GM23338 (cell line): ENCODE measurements around the gene MAPK8. TPM values are rescaled to one million over a fixed set of nuclear protein-coding genes. Genes with fewer than 3 reads are reported as not detected.
A peak's percentile ranks its signal among the peaks of the same experiment; 100 is the strongest.

Experiments
- ATAC-seq: fragments of 200-7000 bp; cut with Tn5 transposase; 3 replicates; pipeline ENCODE4 v1.9.1; 2020
- DNase-seq: peaks from one replicate; pipeline ENCODE4 v3.0.0-alpha.2; 2015; ENCODE audit warnings: low spot score
- H2AFZ ChIP-seq: fragments of 200-600 bp; sonication (generic); 2 replicates; pipeline ENCODE4 v1.8.0; 2016; ENCODE audit warnings: antibody characterized with exemption, mild to moderate bottlenecking, moderate library complexity
- H3F3A ChIP-seq: fragments of 200-600 bp; sonication (generic); replicated peaks from 2 replicates; pipeline ENCODE4 v1.8.0; 2017; ENCODE audit warnings: antibody characterized with exemption, mixed run types, low read depth
- H3K27ac ChIP-seq: fragments of 200-600 bp; sonication (generic); 2 replicates; pipeline ENCODE4 v1.6.1; 2016; ENCODE audit warnings: low read depth
- H3K27me3 ChIP-seq: fragments of 200-600 bp; sonication (generic); 2 replicates; pipeline ENCODE4 v1.8.0; 2016; ENCODE audit warnings: mild to moderate bottlenecking, mixed run types, moderate library complexity; ENCODE audit not compliant: insufficient read depth
- H3K36me3 ChIP-seq: fragments of 200-600 bp; sonication (generic); 2 replicates; pipeline ENCODE4 v1.8.0; 2016; ENCODE audit warnings: mild to moderate bottlenecking; ENCODE audit not compliant: insufficient read depth
- H3K4me1 ChIP-seq: fragments of 200-600 bp; sonication (generic); 2 replicates; pipeline ENCODE4 v1.8.0; 2016; ENCODE audit warnings: mild to moderate bottlenecking, moderate library complexity; ENCODE audit not compliant: insufficient read depth
- H3K4me2 ChIP-seq: fragments of 200-600 bp; sonication (generic); 2 replicates; pipeline ENCODE4 v1.7.1; 2017; ENCODE audit warnings: mixed run types
- H3K4me3 ChIP-seq: fragments of 200-600 bp; sonication (generic); 2 replicates; pipeline ENCODE4 v1.6.1; 2016; ENCODE audit warnings: mixed run types
- H3K79me2 ChIP-seq: fragments of 200-600 bp; sonication (generic); replicated peaks from 2 replicates; pipeline ENCODE4 v1.8.0; 2017; ENCODE audit warnings: mild to moderate bottlenecking; ENCODE audit not compliant: insufficient read depth
- H3K9me2 ChIP-seq: fragments of 200-600 bp; sonication (generic); 2 replicates; pipeline ENCODE4 v1.8.0; 2017; ENCODE audit not compliant: insufficient read depth
- H4K20me1 ChIP-seq: fragments of 200-600 bp; sonication (generic); replicated peaks from 2 replicates; pipeline ENCODE4 v1.8.0; 2017; ENCODE audit warnings: mild to moderate bottlenecking; ENCODE audit not compliant: insufficient read depth
- H3K27ac Mint-ChIP-seq: 2 replicates; pipeline ENCODE4 v1.8.0; 2020; ENCODE audit warnings: inconsistent platforms, mild to moderate bottlenecking, moderate library complexity, mixed read lengths
- H3K27me3 Mint-ChIP-seq: 3 replicates; pipeline ENCODE4 v1.8.0; 2022; ENCODE audit warnings: low read depth, mild to moderate bottlenecking, moderate library complexity, mixed read lengths, inconsistent platforms; ENCODE audit not compliant: insufficient read depth, poor library complexity
- H3K36me3 Mint-ChIP-seq: 3 replicates; pipeline ENCODE4 v1.8.0; 2021; ENCODE audit warnings: low read depth, mild to moderate bottlenecking, inconsistent platforms, moderate library complexity, mixed read lengths
- H3K4me1 Mint-ChIP-seq: 3 replicates; pipeline ENCODE4 v1.8.0; 2020; ENCODE audit warnings: mild to moderate bottlenecking, inconsistent platforms, mixed read lengths
- H3K4me3 Mint-ChIP-seq: 3 replicates; pipeline ENCODE4 v1.8.0; 2021; ENCODE audit warnings: moderate library complexity, mild to moderate bottlenecking, inconsistent platforms, mixed read lengths
- H3K9me3 Mint-ChIP-seq: 3 replicates; pipeline ENCODE4 v1.8.0; 2020; ENCODE audit warnings: moderate library complexity, mild to moderate bottlenecking, inconsistent platforms, mixed read lengths
- CREB1 ChIP-seq: fragments of 250-450 bp; sonication (Bioruptor Pico); IDR thresholded peaks from 2 replicates; pipeline ENCODE4 v1.5.0; 2020; ENCODE audit warnings: low read depth, mild to moderate bottlenecking, moderate library complexity
- EZH2 ChIP-seq: fragments of 200-600 bp; sonication (generic); IDR thresholded peaks from one replicate; pipeline ENCODE4 v1.8.0; 2017; ENCODE audit warnings: antibody characterized with exemption, mild to moderate bottlenecking, low read depth; ENCODE audit not compliant: unreplicated experiment
- JUNB ChIP-seq: IDR thresholded peaks from one replicate; pipeline ENCODE4 v1.6.1; 2016; ENCODE audit warnings: antibody characterized with exemption; ENCODE audit not compliant: unreplicated experiment
- NANOG ChIP-seq: IDR thresholded peaks from 2 replicates; pipeline ENCODE4 v1.6.1; 2016; ENCODE audit warnings: antibody characterized with exemption, borderline replicate concordance
- POLR2AphosphoS5 ChIP-seq: IDR thresholded peaks from 2 replicates; pipeline ENCODE4 v1.6.1; 2016; ENCODE audit warnings: antibody characterized with exemption, low read depth
- REST ChIP-seq: IDR thresholded peaks from one replicate; pipeline ENCODE4 v1.6.1; 2018; ENCODE audit warnings: antibody characterized with exemption; ENCODE audit not compliant: unreplicated experiment
- STAT1 ChIP-seq: IDR thresholded peaks from one replicate; pipeline ENCODE4 v1.6.1; 2016; ENCODE audit warnings: antibody characterized with exemption; ENCODE audit not compliant: unreplicated experiment
- ZNF114 ChIP-seq: fragments of 250-450 bp; sonication (Bioruptor Pico); IDR thresholded peaks from 2 replicates; pipeline ENCODE4 v1.5.0; 2020; ENCODE audit warnings: mild to moderate bottlenecking, moderate library complexity
- ZNF331 ChIP-seq: fragments of 250-450 bp; sonication (Bioruptor Pico); IDR thresholded peaks from 2 replicates; pipeline ENCODE4 v1.5.0; 2020; ENCODE audit warnings: low read depth, mild to moderate bottlenecking, moderate library complexity
- polyA plus RNA-seq: library from polyadenylated mRNA; unstranded; fragments of >200 nt; fragmentation: Nextera tagmentation; extraction: Ambion mirVana; gene quantifications from 2 replicates; pipeline ENCODE4 v1.2.1, GENCODE V29; 2016
- total RNA-seq: library from RNA; depleted of rRNA; stranded (reverse); fragments of >200 nt; shearing (Covaris generic); gene quantifications from 2 replicates; pipeline ENCODE4 v1.2.3, GENCODE V29; 2014
- TF ChIP-seq, protein P1 (sequence below): IDR thresholded peaks from 2 replicates; pipeline ENCODE4 v1.6.1; 2016; ENCODE audit warnings: antibody characterized with exemption

MAPK8 gene
- total and polyA plus RNA-seq, 2 experiments from 2014 or later: 52.4 to 73.6 TPM

DNA sequence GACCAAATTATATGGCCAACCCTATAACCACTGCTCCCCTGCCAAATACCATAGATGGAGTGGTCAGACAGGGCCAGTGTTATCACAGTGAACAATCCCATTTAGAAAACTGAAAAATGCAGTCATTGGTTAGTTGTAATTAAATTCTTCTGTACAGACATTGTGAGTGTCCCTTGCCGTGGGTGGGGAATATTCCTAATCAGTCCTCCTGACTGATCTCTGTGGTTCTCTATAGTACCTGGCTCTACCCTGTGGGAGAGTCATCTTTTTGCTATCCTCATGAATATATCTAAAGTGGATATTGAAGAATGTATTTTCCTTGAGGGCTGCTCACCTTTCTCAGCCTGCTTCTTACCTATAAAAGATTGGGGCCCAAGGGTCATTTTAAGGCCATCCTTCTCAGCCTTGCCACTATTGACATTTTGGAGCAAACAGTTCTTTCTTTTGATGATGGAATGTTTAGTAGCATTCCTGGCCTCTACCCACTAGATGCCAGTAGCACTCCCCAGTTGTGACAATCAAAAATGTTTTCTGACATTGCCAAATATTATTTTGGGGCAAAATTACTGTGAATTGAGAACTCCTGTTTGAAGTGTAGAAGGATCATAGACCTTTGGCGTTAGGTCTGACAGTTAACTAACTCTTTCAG, 110.2 kb downstream of the MAPK8 start:
- H3K9me3 Mint-ChIP-seq: peaks cover 3% of the 10 kb centered on the region; the same call in 1 of the 3 replicates
- H3K4me2 ChIP-seq: no peak overlapping the region
- no peaks in the 10 kb centered on the region for H3K79me2 ChIP-seq
- H3K4me1 Mint-ChIP-seq: peaks cover 2% of the 10 kb centered on the region; the same call in 1 of the 3 replicates
- no peaks in the 10 kb centered on the region for H3K9me2 ChIP-seq
- no peak overlapping the region for H3K4me3 Mint-ChIP-seq
- H3F3A ChIP-seq: no peaks in the 10 kb centered on the region
- no peaks in the 10 kb centered on the region for H3K27me3 Mint-ChIP-seq
- H3K36me3 Mint-ChIP-seq: peaks cover 17% of the 10 kb centered on the region; the same call in 2 of the 3 replicates
- no peaks in the 10 kb centered on the region for H3K4me1 ChIP-seq
- H3K27ac ChIP-seq: no peak overlapping the region
- no peak overlapping the region for H3K4me3 ChIP-seq
- 0 out of 2 replicates have a peak, but pooled peaks cover 4% of the 10 kb centered on the region for H4K20me1 ChIP-seq
- ATAC-seq (no peak), DNase-seq (no peak)
- no peaks in the 10 kb centered on the region for H3K36me3 ChIP-seq
- H2AFZ ChIP-seq: no peak overlapping the region
- no peak for TF ChIP-seq NANOG
- no peak for TF ChIP-seq STAT1
- TF ChIP-seq REST: no peak
- no peak for TF ChIP-seq CREB1 (CRISPR knock-in tag)
- TF ChIP-seq ZNF331 (CRISPR knock-in tag): no peak
- TF ChIP-seq JUNB: no peak
- no peak overlapping the region for H3K27ac Mint-ChIP-seq
- H3K27me3 ChIP-seq: no peaks in the 10 kb centered on the region

GRCh38 chr10:48417374-48417773, 110.9 kb downstream of the MAPK8 start:
- Histone ChIP-seq H3K27ac (peak overlapping the region; percentile 37; the same call in 1 of the 2 replicates), H4K20me1 (0 out of 2 replicates have a peak, but pooled peaks cover 4% of the 10 kb centered on the region), H3K9me2 (no peaks in the 10 kb centered on the region), H3K27me3 (no peaks in the 10 kb centered on the region), H2AFZ (no peak overlapping the region), H3K79me2 (no peaks in the 10 kb centered on the region), H3K4me1 (no peaks in the 10 kb centered on the region), H3K36me3 (no peaks in the 10 kb centered on the region), H3K4me3 (no peak overlapping the region), H3K4me2 (no peak overlapping the region), H3F3A (no peaks in the 10 kb centered on the region)
- Mint-ChIP-seq H3K4me1 (peaks cover 2% of the 10 kb centered on the region; the same call in 1 of the 3 replicates), H3K36me3 (peaks cover 11% of the 10 kb centered on the region; the same call in 2 of the 3 replicates), H3K4me3 (no peak overlapping the region), H3K9me3 (no peaks in the 10 kb centered on the region), H3K27me3 (no peaks in the 10 kb centered on the region), H3K27ac (0 out of 2 replicates have a peak overlapping the region, but pooled peaks have one; percentile 31)
- ATAC-seq (no peak), DNase-seq (no peak)
- TF ChIP-seq JUNB (no peak), ZNF114 (CRISPR knock-in tag) (no peak), EZH2 (no peak), REST (no peak), ZNF331 (CRISPR knock-in tag) (no peak), POLR2AphosphoS5 (no peak), STAT1 (no peak)
- TF ChIP-seq, protein P1, sequence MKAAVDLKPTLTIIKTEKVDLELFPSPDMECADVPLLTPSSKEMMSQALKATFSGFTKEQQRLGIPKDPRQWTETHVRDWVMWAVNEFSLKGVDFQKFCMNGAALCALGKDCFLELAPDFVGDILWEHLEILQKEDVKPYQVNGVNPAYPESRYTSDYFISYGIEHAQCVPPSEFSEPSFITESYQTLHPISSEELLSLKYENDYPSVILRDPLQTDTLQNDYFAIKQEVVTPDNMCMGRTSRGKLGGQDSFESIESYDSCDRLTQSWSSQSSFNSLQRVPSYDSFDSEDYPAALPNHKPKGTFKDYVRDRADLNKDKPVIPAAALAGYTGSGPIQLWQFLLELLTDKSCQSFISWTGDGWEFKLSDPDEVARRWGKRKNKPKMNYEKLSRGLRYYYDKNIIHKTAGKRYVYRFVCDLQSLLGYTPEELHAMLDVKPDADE: no peak
